HEK293T (cell line): ENCODE measurements around the gene EPHB2.

Experiments used
- ARNT ChIP-seq: fragments of 450-650 bp; IDR thresholded peaks from 2 replicates; pipeline ENCODE4 v1.6.1; 2017; ENCODE audit warnings: mild to moderate bottlenecking
- BHLHE40 ChIP-seq: fragments of 450-650 bp; IDR thresholded peaks from 2 replicates; pipeline ENCODE4 v1.6.1; 2016; ENCODE audit warnings: mild to moderate bottlenecking, moderate library complexity, borderline replicate concordance
- ELF4 ChIP-seq: fragments of 450-650 bp; IDR thresholded peaks from 2 replicates; pipeline ENCODE4 v1.6.1; 2017; ENCODE audit warnings: antibody characterized with exemption
- FOXA1 ChIP-seq: fragments of 450-650 bp; IDR thresholded peaks from 2 replicates; pipeline ENCODE4 v1.6.1; 2016; ENCODE audit warnings: mild to moderate bottlenecking
- FOXK2 ChIP-seq: fragments of 450-650 bp; IDR thresholded peaks from 2 replicates; pipeline ENCODE4 v1.6.1; 2016; ENCODE audit warnings: mild to moderate bottlenecking
- FOXM1 ChIP-seq: fragments of 450-650 bp; IDR thresholded peaks from 2 replicates; pipeline ENCODE4 v1.6.1; 2017; ENCODE audit warnings: mild to moderate bottlenecking, borderline replicate concordance
- HDGF ChIP-seq: fragments of 450-650 bp; IDR thresholded peaks from 2 replicates; pipeline ENCODE4 v1.6.1; 2017; ENCODE audit warnings: antibody characterized with exemption, borderline replicate concordance
- NFRKB ChIP-seq: fragments of 450-650 bp; IDR thresholded peaks from 2 replicates; pipeline ENCODE4 v1.6.1; 2016; ENCODE audit warnings: mild to moderate bottlenecking, moderate library complexity
- PKNOX1 ChIP-seq: fragments of 450-650 bp; IDR thresholded peaks from 2 replicates; pipeline ENCODE4 v1.6.1; 2016
- SP1 ChIP-seq: fragments of 450-650 bp; IDR thresholded peaks from 2 replicates; pipeline ENCODE4 v1.6.1; 2017
- SUZ12 ChIP-seq: fragments of 450-650 bp; IDR thresholded peaks from 2 replicates; pipeline ENCODE4 v1.6.1; 2016; ENCODE audit warnings: mild to moderate bottlenecking
- TARDBP ChIP-seq: fragments of 450-650 bp; IDR thresholded peaks from 2 replicates; pipeline ENCODE4 v1.6.1; 2016
- ZNF384 ChIP-seq: fragments of 450-650 bp; IDR thresholded peaks from 2 replicates; pipeline ENCODE4 v1.6.1; 2016

DNA sequence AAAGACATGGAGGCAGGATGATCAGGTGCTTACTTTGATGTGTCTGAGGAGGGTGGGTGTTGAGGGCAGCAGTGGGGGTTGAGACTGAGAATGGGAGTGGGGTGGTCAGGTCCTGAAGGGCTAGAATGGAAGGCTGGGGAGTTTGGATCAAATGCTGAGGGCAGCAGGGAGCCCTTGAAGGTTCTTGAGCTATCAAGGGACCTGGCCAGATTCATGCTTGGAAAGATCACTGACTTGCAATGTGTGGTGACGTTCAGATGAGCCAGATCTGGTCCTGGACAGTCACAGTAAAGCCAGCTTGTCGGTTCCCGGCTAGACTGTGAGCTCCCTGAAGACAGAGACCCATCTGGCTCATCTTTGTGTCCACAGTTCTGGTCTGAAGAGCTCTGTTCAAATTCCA, 3.8 kb downstream of the EPHB2 start:
- TF ChIP-seq SP1 (no peak), TARDBP (no peak), FOXA1 (no peak), ELF4 (no peak), SUZ12 (no peak), NFRKB (no peak), ARNT (no peak), PKNOX1 (no peak), BHLHE40 (no peak), FOXK2 (no peak), HDGF (no peak), ZNF384 (no peak), FOXM1 (no peak)
